HEK293T (cell line): ENCODE measurements around the gene YTHDF2.

ENCODE experiments used
- CTBP1 ChIP-seq: fragments of 450-650 bp; IDR thresholded peaks from 2 replicates; pipeline ENCODE4 v1.6.1; 2016; ENCODE audit warnings: borderline replicate concordance
- ELF4 ChIP-seq: fragments of 450-650 bp; IDR thresholded peaks from 2 replicates; pipeline ENCODE4 v1.6.1; 2017; ENCODE audit warnings: antibody characterized with exemption
- FOXA1 ChIP-seq: fragments of 450-650 bp; IDR thresholded peaks from 2 replicates; pipeline ENCODE4 v1.6.1; 2016; ENCODE audit warnings: mild to moderate bottlenecking
- SP1 ChIP-seq: fragments of 450-650 bp; IDR thresholded peaks from 2 replicates; pipeline ENCODE4 v1.6.1; 2017
- TARDBP ChIP-seq: fragments of 450-650 bp; IDR thresholded peaks from 2 replicates; pipeline ENCODE4 v1.6.1; 2016

GRCh38 chr1:28804071-28804470, 67.3 kb downstream of the YTHDF2 start:
- TF ChIP-seq CTBP1 (no peak), TARDBP (no peak), SP1 (no peak), FOXA1 (no peak), ELF4 (no peak)
